IMR-90 (cell line): ENCODE data around the gene DCP1A. TPM values are rescaled to one million over a fixed set of nuclear protein-coding genes. Genes with fewer than 3 reads are reported as not detected.

Experiments used
- ATAC-seq: fragments of 200-7000 bp; cut with Tn5 transposase; 2 replicates; pipeline ENCODE4 v1.9.1; 2020; ENCODE audit warnings: low read depth, mild to moderate bottlenecking, moderate library complexity
- BruUV-seq: library from RNA; stranded (reverse); fragments of 400-500 nt; replicated peaks from 2 replicates; lab custom pipeline; 2021; lab: Mats Ljungman, UMichigan
- CTCF ChIA-PET: fragments of 300-600 bp; formaldehyde crosslinking; extraction: SDS; loops from one replicate; lab custom pipeline; 2021; ENCODE audit warnings: antibody characterized with exemption; lab: Yijun Ruan, JAX
- POLR2A ChIA-PET: fragments of 300-600 bp; sonication (Branson Sonifier 250); formaldehyde crosslinking; loops from one replicate; lab custom pipeline; 2022; ENCODE audit warnings: antibody characterized with exemption; ENCODE audit not compliant: unreplicated experiment; lab: Charles Lee
- DNase-seq: peaks from one replicate; pipeline ENCODE4 v3.0.0; 2013
- H2AFZ ChIP-seq: replicated peaks from 2 replicates; pipeline ENCODE3; 2013; ENCODE audit warnings: low read length, mild to moderate bottlenecking; ENCODE audit not compliant: poor library complexity
- H2AK5ac ChIP-seq: 2 replicates; pipeline ENCODE4 v1.6.1; 2013; ENCODE audit warnings: low read depth, low read length, inconsistent platforms
- H2AK9ac ChIP-seq: replicated peaks from 2 replicates; pipeline ENCODE3; 2013; ENCODE audit warnings: mild to moderate bottlenecking, low read depth, low read length, moderate library complexity; ENCODE audit not compliant: poor library complexity
- H2BK120ac ChIP-seq: 2 replicates; pipeline ENCODE4 v1.6.1; 2013; ENCODE audit warnings: low read depth, low read length, inconsistent platforms
- H2BK15ac ChIP-seq: 3 replicates; pipeline ENCODE4 v1.6.1; 2013; ENCODE audit warnings: low read depth, low read length, inconsistent platforms
- H2BK20ac ChIP-seq: 2 replicates; pipeline ENCODE4 v1.6.1; 2013; ENCODE audit warnings: low read depth, mild to moderate bottlenecking, inconsistent platforms, low read length, moderate library complexity
- H2BK5ac ChIP-seq: 2 replicates; pipeline ENCODE4 v1.6.1; 2013; ENCODE audit warnings: mild to moderate bottlenecking, low read depth, low read length, inconsistent platforms; ENCODE audit not compliant: poor library complexity, severe bottlenecking
- H3K14ac ChIP-seq: replicated peaks from 2 replicates; pipeline ENCODE4 v1.6.1; 2013; ENCODE audit warnings: low read depth, low read length, inconsistent platforms
- H3K18ac ChIP-seq: 2 replicates; pipeline ENCODE4 v1.6.1; 2013; ENCODE audit warnings: low read depth, low read length, control low read depth
- H3K23ac ChIP-seq: 2 replicates; pipeline ENCODE4 v1.6.1; 2013; ENCODE audit warnings: low read depth, low read length, inconsistent platforms
- H3K27ac ChIP-seq: 2 replicates; pipeline ENCODE4 v1.5.1; 2013; ENCODE audit warnings: mild to moderate bottlenecking, control low read depth, low read length; ENCODE audit not compliant: insufficient read depth
- H3K27me3 ChIP-seq: 2 replicates; pipeline ENCODE4 v1.6.1; 2013; ENCODE audit warnings: low read length; ENCODE audit not compliant: control insufficient read depth, insufficient read depth
- H3K36me3 ChIP-seq: 2 replicates; pipeline ENCODE4 v1.6.1; 2013; ENCODE audit warnings: low read length, mixed read lengths; ENCODE audit not compliant: control insufficient read depth, insufficient read depth
- H3K4ac ChIP-seq: 2 replicates; pipeline ENCODE4 v1.6.1; 2013; ENCODE audit warnings: low read depth, low read length, inconsistent platforms
- H3K4me1 ChIP-seq: 2 replicates; pipeline ENCODE4 v1.6.1; 2013; ENCODE audit warnings: low read length, mixed read lengths; ENCODE audit not compliant: control insufficient read depth, insufficient read depth
- H3K4me2 ChIP-seq: 2 replicates; pipeline ENCODE4 v1.6.1; 2013; ENCODE audit warnings: low read depth, mild to moderate bottlenecking, control low read depth, low read length, moderate library complexity
- H3K4me3 ChIP-seq: 2 replicates; pipeline ENCODE4 v1.5.1; 2013; ENCODE audit warnings: low read depth, mild to moderate bottlenecking, control low read depth, low read length, moderate library complexity; ENCODE audit not compliant: insufficient read depth
- H3K56ac ChIP-seq: 2 replicates; pipeline ENCODE4 v1.6.1; 2013; ENCODE audit warnings: low read length, inconsistent platforms; ENCODE audit not compliant: insufficient read depth; ENCODE audit errors: extremely low read depth
- H3K79me1 ChIP-seq, 2 experiments: 2 replicates each; pipeline ENCODE4 v1.6.1; 2013; ENCODE audit warnings: low read length in 2 of 2, inconsistent platforms in 1 of 2, low read depth in 1 of 2
- H3K9ac ChIP-seq: 2 replicates; pipeline ENCODE4 v1.6.1; 2013; ENCODE audit warnings: low read depth, low read length, control low read depth
- H3K9me1 ChIP-seq: 2 replicates; pipeline ENCODE4 v1.6.1; 2013; ENCODE audit warnings: low read length, inconsistent platforms; ENCODE audit not compliant: insufficient read depth
- H3K9me3 ChIP-seq: 2 replicates; pipeline ENCODE4 v1.6.1; 2013; ENCODE audit warnings: low read length; ENCODE audit not compliant: control insufficient read depth, insufficient read depth
- H4K20me1 ChIP-seq: 2 replicates; pipeline ENCODE4 v1.6.1; 2013; ENCODE audit warnings: low read length, inconsistent platforms; ENCODE audit not compliant: insufficient read depth
- H4K5ac ChIP-seq: 2 replicates; pipeline ENCODE4 v1.6.1; 2013; ENCODE audit warnings: mild to moderate bottlenecking, low read depth, low read length, control low read depth
- H4K8ac ChIP-seq, 2 experiments: 2 replicates each; pipeline ENCODE4 v1.6.1; 2013; ENCODE audit warnings: low read depth in 2 of 2, low read length in 2 of 2, control low read depth in 1 of 2, inconsistent platforms in 1 of 2
- H4K91ac ChIP-seq: 2 replicates; pipeline ENCODE4 v1.6.1; 2013; ENCODE audit warnings: low read depth, low read length, inconsistent platforms; ENCODE audit not compliant: insufficient read depth
- FOS ChIP-seq: fragments of 150-350 bp; IDR thresholded peaks from 2 replicates; pipeline ENCODE4 v1.6.1; 2016; ENCODE audit warnings: low read depth, low read length
- MAZ ChIP-seq: IDR thresholded peaks from 2 replicates; pipeline ENCODE4 v1.6.1; 2012; ENCODE audit warnings: low read depth, mild to moderate bottlenecking, low read length, improper control_type of control experiment, moderate library complexity, borderline replicate concordance
- MXI1 ChIP-seq: IDR thresholded peaks from 2 replicates; pipeline ENCODE4 v1.6.1; 2012; ENCODE audit warnings: low read depth, mild to moderate bottlenecking, low read length, moderate library complexity, borderline replicate concordance
- NFE2L2 ChIP-seq: fragments of 150-350 bp; IDR thresholded peaks from 2 replicates; pipeline ENCODE4 v1.6.1; 2016; ENCODE audit warnings: low read depth, mild to moderate bottlenecking, low read length
- WGBS, 2 experiments: methylation state at CpG; one replicate each; pipeline versions ENCODE4 v1.1.5 to v1.1.7; 2013; ENCODE audit warnings: missing lambda C conversion rate in 2 of 2; ENCODE audit not compliant: insufficient read length in 1 of 2; ENCODE audit errors: extremely low coverage in 2 of 2; 5-methylcytosine and 5-hydroxymethylcytosine counted together
- dilution Hi-C: fragments of 300-500 bp; cut with HindIII; formaldehyde crosslinking; loops from one replicate; pipeline ENCODE4 v1.14.3; 2018; ENCODE audit warnings: low sequenced_read_pairs; ENCODE audit not compliant: unreplicated experiment
- in situ Hi-C: fragments of 300-500 bp; cut with MboI; formaldehyde crosslinking; loops from 3 replicates; pipeline ENCODE4 v1.14.3; 2019; ENCODE audit warnings: low sequenced_read_pairs, inconsistent platforms, mixed read lengths
- intact Hi-C: fragments of 100-400 bp; cut with micrococcal nuclease; formaldehyde crosslinking; loops from 2 replicates; pipeline ENCODE4 v1.10.0; 2022
- polyA plus RNA-seq, 3 experiments: library from polyadenylated mRNA; depleted of rRNA; stranded (reverse); fragments of >200 nt; gene quantifications; 2 replicates each; pipeline ENCODE4 v1.2.3, GENCODE V29; 2012; ENCODE audit warnings: low replicate concordance in 1 of 3
- total RNA-seq: library from RNA; depleted of rRNA; stranded (reverse); fragments of >200 nt; gene quantifications from 2 replicates; pipeline ENCODE4 v1.2.3, GENCODE V29; 2012

The DCP1A gene
- total and polyA plus RNA-seq, 2 of the 4 experiments (the other 2 are of a cell fraction): 13.2 to 30.1 TPM

DNA sequence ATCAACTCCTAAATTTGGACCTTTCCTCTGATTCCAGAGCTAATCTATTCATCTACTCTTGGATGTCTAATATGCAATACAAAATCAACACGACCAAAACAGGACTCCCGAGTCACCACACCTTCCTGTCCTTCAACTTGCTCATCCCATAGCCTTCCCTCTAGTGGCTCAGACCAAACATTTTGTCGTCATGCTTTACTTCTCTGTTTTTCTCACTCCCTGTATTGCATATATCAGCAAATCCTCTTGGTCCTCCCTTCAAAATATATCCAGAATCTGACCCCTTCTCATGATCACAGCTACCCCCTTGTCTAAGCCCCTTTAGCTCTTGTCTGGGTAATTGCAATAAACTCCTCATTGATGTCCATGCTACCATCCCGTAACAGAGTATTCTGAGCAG is 30.5 kb upstream of the DCP1A start:
- H3K4ac ChIP-seq: no peak overlapping the region
- no peak overlapping the region for H3K14ac ChIP-seq
- H2BK120ac ChIP-seq: no peak overlapping the region
- no TSS peak for BruUV-seq
- no peaks in the 10 kb centered on the region for H3K79me1 ChIP-seq
- H3K56ac ChIP-seq: no peak overlapping the region
- no peak overlapping the region for H3K4me2 ChIP-seq
- ATAC-seq (no peak), DNase-seq (no peak)
- H4K5ac ChIP-seq: no peak overlapping the region
- H3K4me3 ChIP-seq: no peak overlapping the region
- no peaks in the 10 kb centered on the region for H3K27me3 ChIP-seq
- no peak overlapping the region for H3K27ac ChIP-seq
- dilution Hi-C loops: no loop called here
- H4K20me1 ChIP-seq: no peaks in the 10 kb centered on the region
- no peaks in the 10 kb centered on the region for H3K9me1 ChIP-seq
- no peak overlapping the region for H2AK9ac ChIP-seq
- H3K36me3 ChIP-seq: no peaks in the 10 kb centered on the region
- no peak overlapping the region for H3K9ac ChIP-seq
- no peak overlapping the region for H4K8ac ChIP-seq
- 50% methylated on average over 3 of the region's 4 CpGs; no CpG with 5 or more reads in 1 of the 2 experiments for WGBS, 2 experiments
- ChIA-PET POLR2A (interaction anchor here (0.6 kb wide), 1 partner anchor 23 kb away, joined by 3 read pairs; no protein-coding TSS in a partner anchor), CTCF (no interaction called here)
- H2BK5ac ChIP-seq: no peak overlapping the region
- in situ Hi-C loops: loop anchor here (10.0 kb wide), 1 partner anchor 337 kb away; no protein-coding TSS in a partner anchor
- TF ChIP-seq MXI1 (no peak), NFE2L2 (no peak), FOS (no peak), MAZ (no peak)
- no peaks in the 10 kb centered on the region for H3K4me1 ChIP-seq
- H2AFZ ChIP-seq: no peak overlapping the region
- H2BK20ac ChIP-seq: no peak overlapping the region
- no peaks in the 10 kb centered on the region for H3K9me3 ChIP-seq
- no peak overlapping the region for H3K23ac ChIP-seq
- intact Hi-C loops: no loop called here
- H2AK5ac ChIP-seq: no peak overlapping the region
- no peak overlapping the region for H3K18ac ChIP-seq
- H2BK15ac ChIP-seq: no peak overlapping the region
- no peak overlapping the region for H4K91ac ChIP-seq
